Hematopoietic multipotent progenitor cell treated with erythropoietin and hydrocortisone succinate and interleukin-3 and kit ligand, for 4 days (in vitro differentiated cells): ENCODE data around the gene ADGRF1.
"Not testable (repeated sequence)": the region's sequence is repeated elsewhere in the genome, so short reads cannot be mapped to it uniquely, and the experiment has no call there.

Experiments used
- DNase-seq: peaks from one replicate; pipeline ENCODE4 v3.0.0-alpha.2; 2015

Gene ADGRF1

GRCh38 chr6:47042275-47042791 lies at the start of gene ADGRF1:
Gene ADGRF1, minus strand, starts transcription at chr6:47042332. Its CDS starts 13,271 bp downstream, at chr6:47029061.
- DNase-seq: no peak

- DNase-seq: no peak
Measured at GRCh38 chr6:47090881-47091280, 48.7 kb upstream of the ADGRF1 start.

GRCh38 chr6:47089473-47089872 lies 47.3 kb upstream of the ADGRF1 start:
- not testable (repeated sequence) for DNase-seq

GRCh38 chr6:47086051-47086770 lies 44.1 kb upstream of the ADGRF1 start:
- DNase-seq: no peak

GRCh38 chr6:47084610-47085009 lies 42.5 kb upstream of the ADGRF1 start:
- no peak for DNase-seq

GRCh38 chr6:47083586-47084047 lies 41.5 kb upstream of the ADGRF1 start:
- DNase-seq: peak; percentile 51

GRCh38 chr6:47080083-47080596 lies 38.0 kb upstream of the ADGRF1 start:
- DNase-seq: no peak

- DNase-seq: peak; percentile 16
Measured at GRCh38 chr6:47079638-47080037, 37.5 kb upstream of the ADGRF1 start.

GRCh38 chr6:47078991-47079390 lies 36.9 kb upstream of the ADGRF1 start:
- no peak for DNase-seq

- DNase-seq: peak; percentile 76
Measured at GRCh38 chr6:47076422-47077344, 34.6 kb upstream of the ADGRF1 start.

GRCh38 chr6:47075741-47076421 lies 33.7 kb upstream of the ADGRF1 start:
- DNase-seq: no peak

GRCh38 chr6:47075168-47075567 lies 33.0 kb upstream of the ADGRF1 start:
- no peak for DNase-seq

- DNase-seq: peak; percentile 66
Measured at GRCh38 chr6:47073125-47074110, 31.3 kb upstream of the ADGRF1 start.

- no peak for DNase-seq
Measured at GRCh38 chr6:47072667-47073066, 30.5 kb upstream of the ADGRF1 start.

- DNase-seq: no peak
Measured at GRCh38 chr6:47071681-47072080, 29.5 kb upstream of the ADGRF1 start.

GRCh38 chr6:47070461-47070860 lies 28.3 kb upstream of the ADGRF1 start:
- DNase-seq: no peak

GRCh38 chr6:47069156-47069555 lies 27.0 kb upstream of the ADGRF1 start:
- no peak for DNase-seq

GRCh38 chr6:47066418-47066817 lies 24.3 kb upstream of the ADGRF1 start:
- DNase-seq: no peak

GRCh38 chr6:47064274-47064673 lies 22.1 kb upstream of the ADGRF1 start:
- DNase-seq: no peak

GRCh38 chr6:47062346-47062745 lies 20.2 kb upstream of the ADGRF1 start:
- DNase-seq: no peak
